Natural killer cell (primary cell): ENCODE results near the gene PHF1. TPM values are rescaled to one million over a fixed set of nuclear protein-coding genes. Genes with fewer than 3 reads are reported as not detected.

ENCODE experiments used
- ATAC-seq, 3 donors: fragments of 150-1000 bp in 2 of 3; fragments of 200-7000 bp in 1 of 3; cut with Tn5 transposase; 1 replicate in 1 of 3; 2 replicates in 2 of 3; pipeline ENCODE4 v1.10.0; 2021; ENCODE audit warnings: mild to moderate bottlenecking in 2 of 3, moderate library complexity in 2 of 3
- DNase-seq, 2 donors: peaks; one replicate each; pipeline versions ENCODE4 v3.0.0 to v3.0.0-alpha.2; 2013 to 2021; ENCODE audit warnings: mixed read lengths in 1 of 2
- H3K27ac ChIP-seq: one replicate; pipeline ENCODE4 v1.5.1; 2013; ENCODE audit warnings: mild to moderate bottlenecking, low read length
- H3K27me3 ChIP-seq: one replicate; pipeline ENCODE4 v1.6.1; 2013; ENCODE audit warnings: low read length; ENCODE audit not compliant: control insufficient read depth, insufficient read depth
- H3K36me3 ChIP-seq: one replicate; pipeline ENCODE4 v1.6.1; 2013; ENCODE audit warnings: low read length; ENCODE audit not compliant: control insufficient read depth, insufficient read depth
- H3K4me1 ChIP-seq: one replicate; pipeline ENCODE4 v1.6.1; 2013; ENCODE audit warnings: low read length; ENCODE audit not compliant: control insufficient read depth, insufficient read depth
- H3K4me3 ChIP-seq: one replicate; pipeline ENCODE4 v1.5.1; 2013; ENCODE audit warnings: low read length
- H3K9me3 ChIP-seq: one replicate; pipeline ENCODE4 v1.6.1; 2013; ENCODE audit warnings: low read length; ENCODE audit not compliant: control insufficient read depth, insufficient read depth
- H3K27ac Mint-ChIP-seq, 2 donors: one replicate each; pipeline ENCODE4 v1.8.0; 2022; ENCODE audit warnings: mild to moderate bottlenecking in 2 of 2, mixed read lengths in 2 of 2, moderate library complexity in 1 of 2
- H3K27me3 Mint-ChIP-seq, 2 donors: one replicate each; pipeline ENCODE4 v1.8.0; 2022; ENCODE audit warnings: low read depth in 2 of 2, mixed read lengths in 2 of 2
- H3K36me3 Mint-ChIP-seq: one replicate; pipeline ENCODE4 v1.8.0; 2022; ENCODE audit warnings: mixed read lengths
- H3K4me1 Mint-ChIP-seq, 2 donors: one replicate each; pipeline ENCODE4 v1.8.0; 2022; ENCODE audit warnings: mixed read lengths in 2 of 2
- H3K4me3 Mint-ChIP-seq: one replicate; pipeline ENCODE4 v1.8.0; 2022; ENCODE audit warnings: mild to moderate bottlenecking, moderate library complexity, mixed read lengths
- H3K9me3 Mint-ChIP-seq, 2 donors: one replicate each; pipeline ENCODE4 v1.8.0; 2022; ENCODE audit warnings: mixed read lengths in 2 of 2
- CTCF ChIP-seq: fragments of 200-600 bp; IDR thresholded peaks from one replicate; pipeline ENCODE4 v1.8.0; 2022; ENCODE audit warnings: antibody characterized with exemption
- WGBS: methylation state at CpG from one replicate; pipeline ENCODE4 v1.1.7; 2013; ENCODE audit warnings: missing lambda C conversion rate; ENCODE audit not compliant: insufficient coverage; 5-methylcytosine and 5-hydroxymethylcytosine counted together
- intact Hi-C: fragments of 100-400 bp; cut with micrococcal nuclease; formaldehyde crosslinking; loops from one replicate; pipeline ENCODE4 v1.14.2; 2022
- total RNA-seq, 4 donors: library from RNA; stranded (reverse); fragments of 120-200 nt in 1 of 4; gene quantifications; one replicate each; pipeline versions ENCODE4 v1.2.3 to v1.2.4, GENCODE V29; 2013 to 2022

PHF1 gene
- total RNA-seq, 3 donors from 2014 or later (not counting 1 experiment from before 2014, with no cell fraction given): 262 to 392 (median 322) TPM

GRCh38 chr6:33380272-33380981 lies 30.4 kb upstream of the PHF1 start:
- no peak overlapping the region for H3K4me3 ChIP-seq
- H3K4me3 Mint-ChIP-seq: no peak overlapping the region
- no peak overlapping the region for H3K27ac Mint-ChIP-seq
- WGBS: 90% methylated on average over 2 of the region's 2 CpGs
- no peak overlapping the region for H3K27ac ChIP-seq
- H3K27me3 Mint-ChIP-seq: no peaks in the 10 kb centered on the region
- peaks cover 0 to 1% of the 10 kb centered on the region in 2 donors for H3K4me1 Mint-ChIP-seq
- H3K27me3 ChIP-seq: no peaks in the 10 kb centered on the region
- no peaks in the 10 kb centered on the region for H3K36me3 Mint-ChIP-seq
- no peaks in the 10 kb centered on the region for H3K4me1 ChIP-seq
- DNase-seq: no peak
- TF ChIP-seq CTCF: no peak
- no peaks in the 10 kb centered on the region for H3K36me3 ChIP-seq
- ATAC-seq: no peak
- H3K9me3 Mint-ChIP-seq: no peaks in the 10 kb centered on the region
- intact Hi-C loops: no loop called here
- H3K9me3 ChIP-seq: no peaks in the 10 kb centered on the region

GRCh38 chr6:33383427-33384185 lies 27.2 kb upstream of the PHF1 start:
- H3K4me3 Mint-ChIP-seq: no peak overlapping the region
- 76% methylated on average over 9 of the region's 10 CpGs for WGBS

GRCh38 chr6:33384581-33385020 lies 26.2 kb upstream of the PHF1 start:
- no peaks in the 10 kb centered on the region for H3K9me3 Mint-ChIP-seq
- H3K27me3 Mint-ChIP-seq: no peaks in the 10 kb centered on the region
- no peak overlapping the region for H3K4me3 Mint-ChIP-seq
- Histone ChIP-seq H3K36me3 (no peaks in the 10 kb centered on the region), H3K27me3 (no peaks in the 10 kb centered on the region), H3K4me3 (no peak overlapping the region), H3K9me3 (no peaks in the 10 kb centered on the region), H3K4me1 (no peaks in the 10 kb centered on the region), H3K27ac (no peak overlapping the region)
- H3K27ac Mint-ChIP-seq: no peak overlapping the region
- TF ChIP-seq CTCF: no peak
- H3K36me3 Mint-ChIP-seq: no peaks in the 10 kb centered on the region
- no peaks in the 10 kb centered on the region for H3K4me1 Mint-ChIP-seq
- no peak for DNase-seq
- 81% methylated on average over 4 of the region's 4 CpGs for WGBS
- intact Hi-C loops: no loop called here
- no peak for ATAC-seq

More at GRCh38 chr6:33383427-33384185, 27.2 kb upstream of the PHF1 start:
- H3K4me1 Mint-ChIP-seq: no peaks in the 10 kb centered on the region
- ATAC-seq (peak in 1 of 3 donors; percentile 24), DNase-seq (no peak)
- no peaks in the 10 kb centered on the region for H3K9me3 Mint-ChIP-seq
- H3K27me3 Mint-ChIP-seq: no peaks in the 10 kb centered on the region
- H3K27ac Mint-ChIP-seq: no peak overlapping the region
- Histone ChIP-seq H3K27me3 (no peaks in the 10 kb centered on the region), H3K9me3 (no peaks in the 10 kb centered on the region), H3K36me3 (no peaks in the 10 kb centered on the region), H3K4me3 (no peak overlapping the region), H3K27ac (no peak overlapping the region), H3K4me1 (no peaks in the 10 kb centered on the region)
- TF ChIP-seq CTCF: no peak
- intact Hi-C loops: no loop called here
- no peaks in the 10 kb centered on the region for H3K36me3 Mint-ChIP-seq
